ENCODE data around the gene LSM10.

The LSM10 gene

DNA sequence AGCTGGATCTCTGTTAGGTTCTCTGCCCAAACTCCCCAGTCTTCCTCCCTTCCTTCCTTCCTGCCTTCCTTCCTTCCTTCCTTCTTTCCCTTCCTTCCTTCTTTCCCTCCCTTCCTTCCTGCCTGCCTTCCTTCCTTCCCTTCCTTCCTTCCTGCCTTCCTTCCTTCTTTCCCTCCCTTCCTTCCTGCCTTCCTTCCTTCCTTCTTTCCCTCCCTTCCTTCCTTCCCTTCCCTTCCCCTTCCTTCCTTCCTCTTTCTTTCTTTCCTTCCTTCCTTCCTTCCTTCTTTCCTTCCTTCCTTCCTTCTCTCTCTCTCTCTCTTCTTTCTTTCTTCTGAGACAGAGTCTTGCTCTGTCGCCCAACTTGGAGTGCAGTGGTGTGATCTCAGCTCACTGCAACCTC, 8.7 kb upstream of the LSM10 start:
- FAIRE-seq: no peak

- no peak for FAIRE-seq
Measured at GRCh38 chr1:36402504-36402890, 4.8 kb upstream of the LSM10 start.

- FAIRE-seq: no peak
Measured at GRCh38 chr1:36401602-36402503, 4.1 kb upstream of the LSM10 start.

- no peak for FAIRE-seq
Measured at GRCh38 chr1:36400825-36401601, 3.3 kb upstream of the LSM10 start.

DNA sequence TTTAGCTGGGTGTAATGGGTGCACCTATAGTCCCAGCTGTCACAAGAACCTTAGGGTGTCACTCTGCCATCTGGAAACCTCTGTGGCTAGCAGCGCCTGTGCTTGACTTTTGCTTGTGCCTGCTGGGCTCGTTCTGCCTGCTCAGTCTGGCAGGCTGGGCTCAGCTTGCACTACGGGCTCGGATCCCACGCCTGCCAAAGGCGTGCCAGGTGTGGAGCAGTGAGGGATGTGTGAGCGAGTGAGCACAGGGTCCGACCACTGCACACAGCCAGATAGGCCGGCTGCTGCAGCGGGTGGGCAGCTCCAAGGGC, 2.8 kb upstream of the LSM10 start:
- FAIRE-seq: no peak

GRCh38 chr1:36398370-36398977, 766 bp upstream of the LSM10 start:
- no peak for FAIRE-seq

GRCh38 chr1:36397083-36397377, 678 bp downstream of the LSM10 start:
- FAIRE-seq: no peak

- FAIRE-seq: no peak
Measured at GRCh38 chr1:36396359-36396758, 1.3 kb downstream of the LSM10 start.

GRCh38 chr1:36393686-36394085, 4.0 kb downstream of the LSM10 start:
- FAIRE-seq: no peak

GRCh38 chr1:36392836-36393235, 4.9 kb downstream of the LSM10 start:
- FAIRE-seq: no peak

DNA sequence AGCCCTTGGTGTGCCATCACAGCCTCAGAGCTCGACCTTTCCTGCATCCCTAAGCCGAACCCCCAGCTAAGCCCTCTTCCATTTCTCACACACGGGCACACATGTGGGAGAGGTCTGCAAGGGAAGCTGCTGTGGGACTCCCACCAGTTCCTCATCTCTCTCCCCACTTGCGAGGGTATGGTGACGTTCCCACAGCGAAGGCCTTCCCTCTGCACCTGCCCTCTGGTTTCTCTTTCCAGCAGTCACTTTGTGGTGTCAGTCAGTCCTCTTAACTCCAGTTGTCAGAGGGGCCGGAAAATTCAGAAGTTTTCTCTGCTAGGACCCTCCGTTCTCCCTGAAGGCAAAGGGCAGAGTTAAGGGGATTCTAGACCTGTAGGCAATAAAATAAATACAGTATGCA, 6.4 kb downstream of the LSM10 start:
- FAIRE-seq: no peak

DNA sequence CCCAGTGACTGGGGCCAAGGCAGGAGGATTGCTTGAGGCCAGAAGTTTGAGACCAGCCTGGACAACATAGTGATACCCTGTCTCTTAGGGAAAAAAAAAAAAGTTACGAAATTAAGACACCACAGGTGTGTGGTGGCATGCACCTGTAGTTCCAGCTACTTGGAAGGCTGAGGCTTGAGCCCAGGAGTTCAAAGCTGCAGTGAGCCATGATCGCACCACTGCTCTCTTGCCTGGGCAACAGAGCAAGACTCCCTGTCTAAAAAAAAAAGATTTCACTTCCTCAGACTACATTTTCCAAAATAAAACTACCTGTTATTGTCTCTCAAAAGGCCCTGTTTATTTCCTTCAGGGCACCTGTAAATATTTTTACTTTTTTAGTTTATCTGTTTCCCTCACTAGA, 7.3 kb downstream of the LSM10 start:
- no peak for FAIRE-seq

GRCh38 chr1:36389999-36390398, 7.7 kb downstream of the LSM10 start:
- FAIRE-seq: no peak

- no peak for FAIRE-seq
Measured at GRCh38 chr1:36389261-36389660, 8.4 kb downstream of the LSM10 start.

DNA sequence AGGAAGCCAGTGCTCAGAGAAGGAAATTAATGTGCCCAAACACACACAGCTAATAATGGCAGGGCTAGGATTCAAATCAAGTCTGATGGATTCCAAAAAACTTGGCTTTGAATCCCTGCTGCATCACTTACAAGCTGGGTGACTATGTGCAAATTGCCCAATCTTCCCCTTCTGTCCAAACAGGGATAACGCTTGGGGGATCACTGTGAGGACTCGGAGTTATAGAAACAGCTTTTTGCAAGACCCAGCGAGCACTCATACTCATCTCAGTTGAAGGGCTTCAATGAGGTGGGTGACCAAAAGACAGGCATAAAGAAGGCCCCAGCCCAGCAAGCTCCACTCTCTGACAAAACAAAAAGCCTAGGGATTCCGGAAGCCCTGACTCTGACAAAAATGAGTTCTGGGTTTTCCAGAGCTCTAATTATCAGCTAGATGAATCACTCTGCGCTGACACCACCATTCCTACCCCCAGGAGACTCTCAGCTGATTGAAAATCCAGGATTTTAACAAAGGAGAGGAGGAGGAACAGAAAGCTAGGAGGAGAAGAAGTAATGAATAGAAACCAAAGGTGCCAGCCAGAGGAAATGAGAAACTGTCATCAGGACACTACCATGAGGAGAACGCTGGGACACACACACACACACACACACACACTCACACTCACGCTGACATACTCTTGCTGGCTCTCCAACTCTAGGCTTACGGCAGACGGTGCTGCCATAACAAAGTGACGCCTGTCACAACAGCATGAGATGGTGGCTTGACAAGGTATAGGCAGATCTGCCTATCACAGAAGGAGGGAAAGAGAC, 10.4 kb downstream of the LSM10 start:
- no peak for FAIRE-seq

- no peak for FAIRE-seq
Measured at GRCh38 chr1:36386265-36387140, 11.2 kb downstream of the LSM10 start.

- FAIRE-seq: no peak
Measured at GRCh38 chr1:36385410-36386264, 12.1 kb downstream of the LSM10 start, which contains the start of gene STK40. Gene STK40, minus strand, starts transcription at chr1:36385924. Its CDS starts 24,592 bp downstream, at chr1:36361332.

DNA sequence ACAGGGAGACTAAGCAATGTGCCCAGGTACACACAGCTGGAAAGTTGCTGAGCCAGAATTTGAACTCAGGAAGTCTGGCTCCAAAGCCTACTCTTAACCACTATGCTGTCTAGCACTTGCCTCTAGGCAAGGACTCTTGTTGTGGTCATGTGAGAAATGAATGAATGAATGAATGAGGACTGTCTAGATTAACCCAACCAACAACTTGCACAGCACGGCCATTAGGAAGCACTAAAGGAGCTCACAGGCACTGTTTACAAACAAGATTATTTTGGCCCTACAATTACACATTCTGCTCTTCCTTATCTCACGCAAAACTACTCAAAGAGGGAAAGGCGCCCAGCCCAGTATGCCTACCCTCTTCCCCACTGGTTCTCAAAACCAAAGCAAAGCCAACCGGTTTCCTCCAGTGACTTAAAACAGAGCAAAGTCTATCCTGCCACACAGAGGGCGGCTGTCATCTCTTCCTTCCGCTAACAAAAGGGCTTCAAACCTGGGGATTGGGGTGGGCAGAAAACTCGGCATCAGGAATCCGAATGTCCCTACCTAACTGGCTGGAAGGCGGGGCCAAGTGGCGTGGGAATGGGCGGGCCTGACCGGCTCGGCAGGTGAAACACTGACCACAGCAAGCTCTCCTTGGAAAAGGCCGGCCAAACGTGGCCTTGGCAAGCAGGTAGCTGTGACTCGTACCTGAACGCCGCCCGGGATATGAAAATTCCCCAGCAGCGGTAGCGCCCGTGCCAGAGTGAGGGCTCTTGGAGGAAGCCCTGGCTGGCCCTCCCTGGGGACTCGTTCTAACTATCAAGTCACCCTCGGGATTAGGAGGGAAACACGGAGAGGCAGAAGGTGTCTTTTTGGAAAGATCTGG, 12.9 kb downstream of the LSM10 start:
- FAIRE-seq: no peak

- no peak for FAIRE-seq
Measured at GRCh38 chr1:36383240-36383639, 14.5 kb downstream of the LSM10 start.

DNA sequence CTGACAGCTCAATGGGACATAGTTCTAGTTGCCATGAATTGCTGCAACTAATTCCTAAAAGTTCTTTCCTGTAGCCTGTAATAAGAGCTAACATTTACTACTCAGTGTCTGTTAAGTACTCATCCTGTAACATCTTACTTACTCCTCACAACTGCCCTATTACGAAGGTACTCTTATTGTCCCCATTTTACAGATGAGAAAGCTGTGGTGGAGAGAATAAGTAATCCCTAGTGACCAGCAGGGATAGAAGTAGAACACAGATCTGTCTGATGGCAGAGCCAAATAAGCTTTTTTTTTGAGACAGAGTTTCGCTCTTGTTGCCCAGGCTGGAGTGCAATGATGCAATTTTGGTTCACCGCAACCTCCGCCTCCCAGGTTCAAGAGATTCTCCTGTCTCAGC, 15.0 kb downstream of the LSM10 start:
- no peak for FAIRE-seq
